H1 (cell line): Measurements from ENCODE around the gene LHFPL2. TPM values are rescaled to one million over a fixed set of nuclear protein-coding genes. Genes with fewer than 3 reads are reported as not detected.
"Not testable (repeated sequence)": the region's sequence is repeated elsewhere in the genome, so short reads cannot be mapped to it uniquely, and the experiment has no call there.

ENCODE experiments used
- CTCF ChIA-PET: fragments of 300-600 bp; sonication (Branson Sonifier 250); formaldehyde crosslinking; loops from one replicate; lab custom pipeline; 2021; ENCODE audit not compliant: partially characterized antibody; lab: Charles Lee
- POLR2A ChIA-PET: fragments of 300-600 bp; sonication (Branson Sonifier 250); formaldehyde crosslinking; loops from one replicate; lab custom pipeline; 2021; ENCODE audit warnings: inconsistent platforms; ENCODE audit not compliant: partially characterized antibody; lab: Charles Lee
- DNase-seq, 2 experiments: peaks; one replicate each; pipeline versions ENCODE4 v3.0.0 to v3.0.0-alpha.2; 2010 to 2022; ENCODE audit warnings: low spot score in 2 of 2, low read depth in 1 of 2, mixed read lengths in 1 of 2
- FAIRE-seq: peaks from 2 replicates; lab custom pipeline; 2011; peaks lifted over from hg19 to GRCh38; lab: Jason Lieb, UNC
- H2AFZ ChIP-seq: 2 replicates; pipeline ENCODE4 v1.8.1; 2012; ENCODE audit warnings: low read length, inconsistent platforms
- H2AK5ac ChIP-seq: 2 replicates; pipeline ENCODE4 v1.6.1; 2013; ENCODE audit warnings: low read depth, low read length
- H2BK120ac ChIP-seq: replicated peaks from 2 replicates; pipeline ENCODE3; 2013; ENCODE audit warnings: low read depth, low read length, inconsistent platforms
- H2BK12ac ChIP-seq: 2 replicates; pipeline ENCODE4 v1.6.1; 2013; ENCODE audit warnings: low read depth, low read length
- H2BK15ac ChIP-seq: 2 replicates; pipeline ENCODE4 v1.6.1; 2013; ENCODE audit warnings: low read length
- H2BK20ac ChIP-seq: 2 replicates; pipeline ENCODE4 v1.6.1; 2013; ENCODE audit warnings: low read length
- H2BK5ac ChIP-seq: 2 replicates; pipeline ENCODE4 v1.6.1; 2013; ENCODE audit warnings: low read depth, low read length
- H3K14ac ChIP-seq: 2 replicates; pipeline ENCODE4 v1.6.1; 2013; ENCODE audit warnings: inconsistent platforms; ENCODE audit not compliant: insufficient read length
- H3K18ac ChIP-seq: 2 replicates; pipeline ENCODE4 v1.6.1; 2013; ENCODE audit warnings: low read length; ENCODE audit errors: extremely low read depth
- H3K23ac ChIP-seq: 2 replicates; pipeline ENCODE4 v1.6.1; 2013; ENCODE audit warnings: inconsistent platforms; ENCODE audit not compliant: insufficient read length
- H3K23me2 ChIP-seq: 2 replicates; pipeline ENCODE4 v1.6.1; 2013; ENCODE audit warnings: low read depth, low read length
- H3K27ac ChIP-seq: 2 replicates; pipeline ENCODE4 v1.6.1; 2011; ENCODE audit warnings: low read depth, low read length, inconsistent platforms
- H3K27me3 ChIP-seq, 4 experiments: replicated peaks in 1 of 4; 1 replicate in 1 of 4; 2 replicates in 3 of 4; pipeline versions ENCODE4 v1.6.1 to v1.8.1; 2011 to 2013; ENCODE audit warnings: low read length in 3 of 4, mild to moderate bottlenecking in 3 of 4, inconsistent platforms in 2 of 4, mixed read lengths in 2 of 4, moderate library complexity in 1 of 4; ENCODE audit not compliant: control insufficient read depth in 3 of 4, insufficient read depth in 3 of 4; ENCODE audit errors: extremely low read depth in 1 of 4
- H3K36me3 ChIP-seq, 4 experiments: 2 replicates each; pipeline versions ENCODE4 v1.6.1 to v1.8.1; 2011 to 2013; ENCODE audit warnings: mild to moderate bottlenecking in 4 of 4, low read length in 3 of 4, moderate library complexity in 2 of 4, control low read depth in 1 of 4, inconsistent platforms in 1 of 4; ENCODE audit not compliant: insufficient read depth in 4 of 4, control insufficient read depth in 2 of 4
- H3K4ac ChIP-seq: replicated peaks from 2 replicates; pipeline ENCODE3; 2013; ENCODE audit warnings: low read length, low read depth, mixed read lengths, inconsistent platforms; ENCODE audit not compliant: insufficient read length
- H3K4me1 ChIP-seq, 4 experiments: replicated peaks in 1 of 4; 1 replicate in 1 of 4; 2 replicates in 3 of 4; pipeline versions ENCODE4 v1.6.1 to v1.8.1; 2011 to 2013; ENCODE audit warnings: low read length in 3 of 4, inconsistent platforms in 2 of 4, mixed read lengths in 1 of 4; ENCODE audit not compliant: insufficient read depth in 4 of 4, control insufficient read depth in 3 of 4
- H3K4me2 ChIP-seq, 2 experiments: 2 replicates each; pipeline versions ENCODE4 v1.6.1 to v1.8.1; 2011 to 2013; ENCODE audit warnings: low read depth in 2 of 2, low read length in 2 of 2, control low read depth in 1 of 2, inconsistent platforms in 1 of 2, mild to moderate bottlenecking in 1 of 2; ENCODE audit not compliant: insufficient read depth in 1 of 2
- H3K4me3 ChIP-seq, 4 experiments: fragments of 200-600, 300-600 bp in 1 of 4; sonication (generic), shearing (Covaris generic), sonication (Bioruptor Twin) in 1 of 4; 2 replicates each; pipeline versions ENCODE4 v1.5.1 to v1.8.1; 2011 to 2016; ENCODE audit warnings: low read length in 4 of 4, low read depth in 3 of 4, control low read depth in 2 of 4, inconsistent platforms in 2 of 4, mild to moderate bottlenecking in 2 of 4, mixed read lengths in 1 of 4, moderate library complexity in 1 of 4; ENCODE audit not compliant: insufficient read depth in 2 of 4; ENCODE audit errors: extremely low read depth in 1 of 4
- H3K56ac ChIP-seq: replicated peaks from 2 replicates; pipeline ENCODE3; 2013; ENCODE audit warnings: low read depth, mild to moderate bottlenecking, mixed read lengths, low read length, inconsistent platforms; ENCODE audit not compliant: insufficient read length
- H3K79me1 ChIP-seq: 2 replicates; pipeline ENCODE4 v1.6.1; 2013; ENCODE audit warnings: low read depth, low read length, control low read depth
- H3K79me2 ChIP-seq, 2 experiments: 2 replicates each; pipeline versions ENCODE4 v1.6.1 to v1.8.1; 2012 to 2013; ENCODE audit warnings: low read length in 2 of 2, mild to moderate bottlenecking in 2 of 2, inconsistent platforms in 1 of 2; ENCODE audit not compliant: insufficient read depth in 2 of 2, control insufficient read depth in 1 of 2
- H3K9ac ChIP-seq, 4 experiments: replicated peaks in 1 of 4; 1 replicate in 1 of 4; 2 replicates in 3 of 4; pipeline versions ENCODE4 v1.6.1 to v1.8.1; 2011 to 2013; ENCODE audit warnings: low read depth in 3 of 4, low read length in 3 of 4, control low read depth in 2 of 4, mild to moderate bottlenecking in 2 of 4, moderate library complexity in 2 of 4, inconsistent platforms in 1 of 4; ENCODE audit errors: extremely low read depth in 1 of 4
- H3K9me3 ChIP-seq, 2 experiments: 2 replicates each; pipeline versions ENCODE4 v1.6.1 to v1.8.1; 2012 to 2013; ENCODE audit warnings: mild to moderate bottlenecking in 2 of 2, moderate library complexity in 2 of 2, control low read depth in 1 of 2, inconsistent platforms in 1 of 2, low read depth in 1 of 2, low read length in 1 of 2, mixed read lengths in 1 of 2; ENCODE audit not compliant: insufficient read depth in 2 of 2
- H4K20me1 ChIP-seq, 2 experiments: replicated peaks in 1 of 2; 2 replicates each; pipeline versions ENCODE3 to v1.8.1; 2011 to 2013; ENCODE audit warnings: inconsistent platforms in 2 of 2, low read length in 2 of 2, mild to moderate bottlenecking in 1 of 2; ENCODE audit not compliant: insufficient read depth in 2 of 2, control insufficient read depth in 1 of 2
- H4K5ac ChIP-seq: 2 replicates; pipeline ENCODE4 v1.6.1; 2013; ENCODE audit warnings: low read length, low read depth, mixed read lengths, inconsistent platforms; ENCODE audit not compliant: insufficient read length
- H4K8ac ChIP-seq: 2 replicates; pipeline ENCODE4 v1.8.0; 2013; ENCODE audit warnings: mild to moderate bottlenecking, moderate library complexity, low read length, inconsistent platforms; ENCODE audit not compliant: insufficient read depth; ENCODE audit errors: extremely low read depth
- H4K91ac ChIP-seq: replicated peaks from 2 replicates; pipeline ENCODE3; 2013; ENCODE audit warnings: low read length, mixed read lengths, inconsistent platforms; ENCODE audit not compliant: insufficient read length
- WGBS, 2 experiments: shearing (Covaris generic) in 1 of 2; methylation state at CpG; one replicate each; pipeline versions ENCODE4 v1.1.6 to v1.1.7; 2013 to 2015; ENCODE audit warnings: low lambda C conversion rate in 2 of 2, mixed read lengths in 2 of 2, inconsistent platforms in 1 of 2, low coverage in 1 of 2, missing lambda C conversion rate in 1 of 2; ENCODE audit not compliant: insufficient replicate concordance in 2 of 2, insufficient coverage in 1 of 2, insufficient read length in 1 of 2; ENCODE audit errors: extremely low coverage in 1 of 2, missing lambda C conversion rate in 1 of 2; 5-methylcytosine and 5-hydroxymethylcytosine counted together
- polyA plus RNA-seq, 7 experiments: library from polyadenylated mRNA; depleted of rRNA in 3 of 7; stranded (reverse) in 5 of 7; unstranded in 2 of 7; fragments of >200 nt in 5 of 7; fragments of 200-250 nt in 2 of 7; gene quantifications; 1 replicate in 5 of 7; 2 replicates in 1 of 7; 4 replicates in 1 of 7; pipeline versions ENCODE4 v1.2.1 to v1.2.3, GENCODE V29; 2011 to 2013; ENCODE audit warnings: missing spikeins in 2 of 7, mixed read lengths in 2 of 7
- total RNA-seq: library from RNA; stranded (reverse); fragmentation: NEBNext Ultra II Directional; extraction: Animal tissue kit (Norgen Biotek cat#: 25700); gene quantifications from 2 replicates; pipeline ENCODE4 v1.2.1, GENCODE V29; 2021

Gene LHFPL2
- total and polyA plus RNA-seq, 2 of the 8 experiments (the other 6 are each of a cell fraction or from before 2014, with no cell fraction given): 9.6 to 43.0 TPM

DNA sequence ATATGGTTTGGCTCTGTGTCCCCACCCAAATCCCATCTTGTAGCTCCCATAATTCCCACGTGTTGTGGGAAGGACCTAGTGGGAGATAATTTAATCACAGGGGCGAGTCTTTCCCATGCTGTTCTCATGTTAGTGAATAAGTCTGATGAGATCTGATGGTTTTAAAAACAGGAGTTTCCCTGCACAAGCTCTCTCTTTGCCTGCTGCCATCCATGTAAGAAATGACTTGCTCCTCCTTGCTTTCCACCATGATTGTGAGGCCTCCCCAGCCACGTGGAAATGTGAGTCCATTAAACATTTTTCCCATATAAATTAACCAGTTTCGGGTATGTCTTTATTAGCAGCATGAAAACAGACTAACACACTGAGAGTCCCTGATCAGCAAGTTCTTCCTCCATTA lies 47.5 kb upstream of the LHFPL2 start:
- H3K36me3 ChIP-seq, H3K18ac ChIP-seq, H3K9me3 ChIP-seq, H3K23me2 ChIP-seq, H4K91ac ChIP-seq, DNase-seq, H4K8ac ChIP-seq, H3K27me3 ChIP-seq, H2BK12ac ChIP-seq, H3K4ac ChIP-seq, H3K4me2 ChIP-seq, POLR2A ChIA-PET, H3K56ac ChIP-seq, H3K79me2 ChIP-seq, H3K27ac ChIP-seq, H3K14ac ChIP-seq, FAIRE-seq, H3K9ac ChIP-seq, H3K23ac ChIP-seq, H2BK5ac ChIP-seq, H3K79me1 ChIP-seq, H2BK120ac ChIP-seq, H3K4me3 ChIP-seq, CTCF ChIA-PET, H4K20me1 ChIP-seq, H4K5ac ChIP-seq, H2AFZ ChIP-seq, H2AK5ac ChIP-seq, H2BK20ac ChIP-seq, H2BK15ac ChIP-seq, H3K4me1 ChIP-seq: not testable (repeated sequence)
- WGBS, 2 experiments: 88% methylated on average over 4 of the region's 4 CpGs; no CpG with 5 or more reads in 1 of the 2 experiments
